A549 (cell line): ENCODE data around the gene RASA2. TPM values are rescaled to one million over a fixed set of nuclear protein-coding genes. Genes with fewer than 3 reads are reported as not detected.

ENCODE experiments used
- ATAC-seq, 2 experiments: fragments of 200-7000 bp in 1 of 2; fragments of >200 bp in 1 of 2; cut with Nextera tagmentation in 1 of 2; cut with Tn5 transposase in 1 of 2; 3 replicates each; pipeline versions ENCODE4 v1.8.0 to v1.9.1; 2018 to 2020; ENCODE audit warnings: mild to moderate bottlenecking in 1 of 2, moderate library complexity in 1 of 2
- CTCF ChIA-PET: fragments of 300-600 bp; sonication (Branson Sonifier 250); formaldehyde crosslinking; extraction: SDS; loops from one replicate; lab custom pipeline; 2021; ENCODE audit warnings: antibody characterized with exemption, inconsistent platforms; lab: Yijun Ruan, JAX
- POLR2A ChIA-PET: fragments of 350-600 bp; formaldehyde crosslinking; extraction: SDS; loops from one replicate; lab custom pipeline; 2021; ENCODE audit warnings: antibody characterized with exemption, inconsistent platforms; lab: Yijun Ruan, JAX
- DNase-seq, 2 experiments: peaks; one replicate each; pipeline versions ENCODE4 v3.0.0 to v3.0.0-alpha.2; 2011 to 2016; ENCODE audit warnings: low read depth in 1 of 2, low spot score in 1 of 2
- FAIRE-seq: peaks from 2 replicates; lab custom pipeline; 2011; peaks lifted over from hg19 to GRCh38; lab: Jason Lieb, UNC
- H3K27ac ChIP-seq, 2 experiments: fragments of >200 bp; sonication (Bioruptor Twin); formaldehyde crosslinking; 3 replicates each; pipeline ENCODE4 v1.5.1; 2016 to 2017
- H3K4me1 ChIP-seq: fragments of >200 bp; sonication (Bioruptor Twin); formaldehyde crosslinking; 3 replicates; pipeline ENCODE4 v1.6.1; 2016
- H3K4me2 ChIP-seq: fragments of >200 bp; sonication (Bioruptor Twin); formaldehyde crosslinking; 3 replicates; pipeline ENCODE4 v1.6.1; 2016
- H3K4me3 ChIP-seq: fragments of >200 bp; sonication (Bioruptor Twin); formaldehyde crosslinking; 3 replicates; pipeline ENCODE4 v1.5.1; 2016
- H3K9me3 ChIP-seq: fragments of >200 bp; sonication (Bioruptor Twin); formaldehyde crosslinking; 3 replicates; pipeline ENCODE4 v1.6.1; 2016
- BCL3 ChIP-seq: fragments of >200 bp; sonication (Bioruptor Twin); formaldehyde crosslinking; IDR thresholded peaks from 3 replicates; pipeline ENCODE4 v1.6.1; 2016
- BHLHE40 ChIP-seq: IDR thresholded peaks from 2 replicates; pipeline ENCODE4 v1.6.1; 2012; ENCODE audit warnings: low read depth, low read length, inconsistent platforms
- CBX8 ChIP-seq: fragments of 200-600 bp; sonication (generic); IDR thresholded peaks from 2 replicates; pipeline ENCODE4 v1.6.1; 2016
- CEBPB ChIP-seq, 2 experiments: fragments of >200 bp in 1 of 2; sonication (Bioruptor Twin) in 1 of 2; formaldehyde crosslinking in 1 of 2; IDR thresholded peaks; 2 replicates each; pipeline ENCODE4 v1.6.1; 2012 to 2016
- EHF ChIP-seq: fragments of 250-450 bp; sonication (Bioruptor Pico); IDR thresholded peaks from 2 replicates; pipeline ENCODE4 v1.5.0; 2020; ENCODE audit warnings: mild to moderate bottlenecking
- ELK1 ChIP-seq: fragments of 150-350 bp; IDR thresholded peaks from 2 replicates; pipeline ENCODE4 v1.6.1; 2014; ENCODE audit warnings: low read depth, mild to moderate bottlenecking, low read length
- ESRRA ChIP-seq: fragments of 150-350 bp; IDR thresholded peaks from 2 replicates; pipeline ENCODE4 v1.6.1; 2014; ENCODE audit warnings: mild to moderate bottlenecking, low read length, borderline replicate concordance
- FOSL2 ChIP-seq, 2 experiments: fragments of 450-650 bp in 1 of 2; fragments of >200 bp in 1 of 2; sonication (Bioruptor Twin) in 1 of 2; formaldehyde crosslinking; IDR thresholded peaks; 2 replicates each; pipeline versions ENCODE4 v1.5.0 to v1.6.1; 2016 to 2020; ENCODE audit warnings: mild to moderate bottlenecking in 1 of 2, moderate library complexity in 1 of 2
- HEYL ChIP-seq: fragments of 250-450 bp; sonication (Bioruptor Pico); IDR thresholded peaks from 2 replicates; pipeline ENCODE4 v1.8.0; 2021; ENCODE audit warnings: mild to moderate bottlenecking, moderate library complexity
- HOXA7 ChIP-seq: fragments of 250-450 bp; sonication (Bioruptor Pico); IDR thresholded peaks from 2 replicates; pipeline ENCODE4 v1.5.0; 2020; ENCODE audit warnings: mild to moderate bottlenecking, moderate library complexity
- JUN ChIP-seq, 2 experiments: fragments of >200 bp; sonication (Bioruptor Twin); formaldehyde crosslinking; IDR thresholded peaks; 2 replicates in 1 of 2; 3 replicates in 1 of 2; pipeline ENCODE4 v1.6.1; 2016 to 2017
- JUNB ChIP-seq: fragments of >200 bp; sonication (Bioruptor Twin); formaldehyde crosslinking; IDR thresholded peaks from 2 replicates; pipeline ENCODE4 v1.6.1; 2016
- KDM1A ChIP-seq: fragments of 200-600 bp; sonication (generic); IDR thresholded peaks from 2 replicates; pipeline ENCODE4 v1.6.1; 2016; ENCODE audit warnings: low read depth, mild to moderate bottlenecking
- MAFK ChIP-seq: fragments of 450-650 bp; IDR thresholded peaks from 2 replicates; pipeline ENCODE4 v1.6.1; 2014; ENCODE audit not compliant: partially characterized antibody
- MAX ChIP-seq: IDR thresholded peaks from 2 replicates; pipeline ENCODE4 v1.6.1; 2012
- MYC ChIP-seq: IDR thresholded peaks from 2 replicates; pipeline ENCODE4 v1.6.1; 2012; ENCODE audit warnings: mild to moderate bottlenecking, inconsistent platforms, low read length, improper control_type of control experiment, borderline replicate concordance
- NFE2L2 ChIP-seq: fragments of 150-350 bp; conservative IDR thresholded peaks from 2 replicates; pipeline ENCODE4 v1.6.1; 2014; ENCODE audit warnings: low read length
- POLR2AphosphoS2 ChIP-seq: conservative IDR thresholded peaks from 2 replicates; pipeline ENCODE4 v1.6.1; 2012; ENCODE audit warnings: low read length, improper control_type of control experiment, inconsistent platforms
- RAD21 ChIP-seq, 2 experiments: fragments of >200 bp in 1 of 2; sonication (Bioruptor Twin) in 1 of 2; formaldehyde crosslinking in 1 of 2; IDR thresholded peaks in 1 of 2; conservative IDR thresholded peaks in 1 of 2; 2 replicates in 1 of 2; 3 replicates in 1 of 2; pipeline ENCODE4 v1.6.1; 2012 to 2018; ENCODE audit warnings: inconsistent platforms in 1 of 2
- RCOR1 ChIP-seq: fragments of 150-350 bp; IDR thresholded peaks from 2 replicates; pipeline ENCODE4 v1.6.1; 2014; ENCODE audit warnings: antibody characterized with exemption, low read length, low read depth
- RNF2 ChIP-seq: fragments of 200-600 bp; sonication (generic); IDR thresholded peaks from 2 replicates; pipeline ENCODE4 v1.6.1; 2016; ENCODE audit warnings: low read depth, mild to moderate bottlenecking, antibody characterized with exemption, moderate library complexity, borderline replicate concordance
- ZC3H11A ChIP-seq: fragments of 450-650 bp; IDR thresholded peaks from 2 replicates; pipeline ENCODE4 v1.6.1; 2014; ENCODE audit warnings: antibody characterized with exemption, mild to moderate bottlenecking
- ZFP36 ChIP-seq: fragments of 450-650 bp; IDR thresholded peaks from 2 replicates; pipeline ENCODE4 v1.6.1; 2014; ENCODE audit warnings: borderline replicate concordance; ENCODE audit not compliant: partially characterized antibody
- WGBS: methylation state at CpG from one replicate; pipeline ENCODE4 v1.1.6; 2017; ENCODE audit errors: missing lambda C conversion rate; 5-methylcytosine and 5-hydroxymethylcytosine counted together
- polyA plus RNA-seq, 4 experiments: library from polyadenylated mRNA; depleted of rRNA in 3 of 4; stranded (reverse); fragments of >200 nt; fragmentation: RNase III in 1 of 4; extraction: RNeasy Plus Mini Kit Qiagen cat#74134 plus additional on column Dnase treatment in 1 of 4; gene quantifications; 2 replicates in 3 of 4; 3 replicates in 1 of 4; pipeline ENCODE4 v1.2.3, GENCODE V29; 2011 to 2017

The RASA2 gene
- polyA plus RNA-seq, 2 of the 4 experiments (the other 2 are of a cell fraction): 6.7 to 12.0 TPM

GRCh38 chr3:141523615-141524375, 37.0 kb downstream of the RASA2 start:
- H3K4me2 ChIP-seq: no peak overlapping the region
- no peak overlapping the region for H3K4me3 ChIP-seq
- TF ChIP-seq POLR2AphosphoS2 (no peak), CBX8 (no peak), MAFK (peak; percentile 63), RAD21 (conservative IDR thresholded peaks at IDR 0.05 in 1 of 2, IDR thresholded peaks at IDR 0.05 in 1 of 2) (no peak)
- TF ChIP-seq, all 56 proteins: peak for 1
- ATAC-seq: no peak
- Histone ChIP-seq H3K4me1 (peaks cover 12% of the 10 kb centered on the region; the same call in 2 of the 3 replicates), H3K9me3 (no peaks in the 10 kb centered on the region), H3K27ac (no peak overlapping the region)
- over 99% methylated on average over 4 of the region's 4 CpGs for WGBS
- no peak for FAIRE-seq
- ChIA-PET POLR2A (no interaction called here), CTCF (interaction anchor here (1.1 to 3.0 kb wide), 2 partner anchors 37 to 64 kb away, joined by 4 to 10 read pairs; no protein-coding TSS in a partner anchor)
- DNase-seq: no peak

- TF ChIP-seq ESRRA (no peak), CBX8 (no peak), HEYL (CRISPR knock-in tag) (no peak), MAX (no peak), ELK1 (no peak), ZC3H11A (no peak), HOXA7 (CRISPR knock-in tag) (no peak), FOSL2 (IDR thresholded peaks at IDR 0.05) (no peak), FOSL2 (CRISPR knock-in tag; IDR thresholded peaks at IDR 0.05) (no peak), JUNB (no peak), BCL3 (no peak), JUN (IDR thresholded peaks at IDR 0.05) (no peak), KDM1A (no peak), CEBPB (IDR thresholded peaks at IDR 0.05) (no peak), BHLHE40 (no peak), EHF (CRISPR knock-in tag) (no peak), RCOR1 (no peak), MYC (no peak), NFE2L2 (no peak), ZFP36 (no peak), RNF2 (no peak)
- no peak overlapping the region for H3K4me3 ChIP-seq
- ChIA-PET POLR2A (no interaction called here), CTCF (interaction anchor here (0.9 to 3.0 kb wide), 4 partner anchors 11 to 213 kb away, joined by 3 to 10 read pairs (median 3); no protein-coding TSS in a partner anchor)
- ATAC-seq (no peak), FAIRE-seq (no peak), DNase-seq (no peak)
- H3K9me3 ChIP-seq: no peaks in the 10 kb centered on the region
- H3K4me1 ChIP-seq: peaks cover 24% of the 10 kb centered on the region
- 15% methylated on average over 1 of the region's 1 CpG for WGBS
- H3K4me2 ChIP-seq: no peak overlapping the region
- no peak overlapping the region for H3K27ac ChIP-seq
These were observed 38.2 kb downstream of the RASA2 start for GRCh38 chr3:141524988-141525387.
